Smooth muscle cell (in vitro differentiated cells): Measurements from ENCODE around the gene CSF2. TPM values are rescaled to one million over a fixed set of nuclear protein-coding genes. Genes with fewer than 3 reads are reported as not detected.
"Not testable (repeated sequence)": the region's sequence is repeated elsewhere in the genome, so short reads cannot be mapped to it uniquely, and the experiment has no call there.

Experiments
- DNase-seq: peaks from one replicate; lab custom pipeline; 2025; ENCODE audit not compliant: unreplicated experiment; lab: John Stamatoyannopoulos, UW
- H2AFZ ChIP-seq: fragments of 200-600 bp; sonication (generic); 2 replicates; pipeline ENCODE4 v1.6.0; 2016; ENCODE audit warnings: antibody characterized with exemption, low read depth, mild to moderate bottlenecking
- H3F3A ChIP-seq: fragments of 200-600 bp; sonication (generic); 2 replicates; pipeline ENCODE4 v1.6.0; 2017; ENCODE audit warnings: antibody characterized with exemption, low read depth
- H3K27ac ChIP-seq: fragments of 200-600 bp; sonication (generic); 2 replicates; pipeline ENCODE4 v1.5.1; 2016; ENCODE audit warnings: low read depth, mild to moderate bottlenecking
- H3K27me3 ChIP-seq: fragments of 200-600 bp; sonication (generic); 2 replicates; pipeline ENCODE4 v1.6.1; 2016; ENCODE audit warnings: low read depth, mild to moderate bottlenecking
- H3K36me3 ChIP-seq: fragments of 200-600 bp; sonication (generic); 2 replicates; pipeline ENCODE4 v1.5.1; 2016; ENCODE audit warnings: low read depth
- H3K4me1 ChIP-seq: fragments of 200-600 bp; sonication (generic); 2 replicates; pipeline ENCODE4 v1.5.1; 2016; ENCODE audit warnings: low read depth
- H3K4me2 ChIP-seq: fragments of 200-600 bp; sonication (generic); 2 replicates; pipeline ENCODE4 v1.6.0; 2016; ENCODE audit warnings: mild to moderate bottlenecking
- H3K4me3 ChIP-seq: fragments of 200-600 bp; sonication (generic); 2 replicates; pipeline ENCODE4 v1.5.1; 2016; ENCODE audit warnings: mild to moderate bottlenecking
- H3K79me2 ChIP-seq: fragments of 200-600 bp; sonication (generic); 2 replicates; pipeline ENCODE4 v1.6.0; 2016; ENCODE audit warnings: low read depth, mild to moderate bottlenecking
- H3K9ac ChIP-seq: fragments of 200-600 bp; sonication (generic); 2 replicates; pipeline ENCODE4 v1.6.0; 2016; ENCODE audit warnings: low read depth
- H3K9me3 ChIP-seq: fragments of 200-600 bp; sonication (generic); replicated peaks from 2 replicates; pipeline ENCODE4 v1.5.1; 2016; ENCODE audit warnings: low read depth
- H4K20me1 ChIP-seq: fragments of 200-600 bp; sonication (generic); 2 replicates; pipeline ENCODE4 v1.6.0; 2016; ENCODE audit warnings: low read depth
- WGBS: methylation state at CpG from one replicate; pipeline ENCODE4 v1.1.7; 2016; ENCODE audit warnings: low lambda C conversion rate; 5-methylcytosine and 5-hydroxymethylcytosine counted together
- polyA plus RNA-seq: library from polyadenylated mRNA; unstranded; fragments of >200 nt; fragmentation: Nextera tagmentation; extraction: Ambion mirVana; gene quantifications from 2 replicates; pipeline ENCODE4 v1.2.1, GENCODE V29; 2016
- total RNA-seq: library from RNA; depleted of rRNA; stranded (reverse); fragments of >200 nt; gene quantifications from 2 replicates; pipeline ENCODE4 v1.2.3, GENCODE V29; 2014
- TF ChIP-seq, protein P1 (sequence below): fragments of 200-600 bp; sonication (generic); IDR thresholded peaks from 2 replicates; pipeline ENCODE4 v1.5.1; 2017; ENCODE audit warnings: borderline replicate concordance, mild to moderate bottlenecking, antibody characterized with exemption; ENCODE audit not compliant: insufficient read depth, poor library complexity, severe bottlenecking

CSF2 gene
- total and polyA plus RNA-seq, 2 experiments from 2014 or later, result not detected

- no peak overlapping the region for H3K4me3 ChIP-seq
- WGBS, result 68% methylated on average over 4 of the region's 4 CpGs
- no peak for DNase-seq
- no peak overlapping the region for H3K9ac ChIP-seq
- TF ChIP-seq, protein P1, sequence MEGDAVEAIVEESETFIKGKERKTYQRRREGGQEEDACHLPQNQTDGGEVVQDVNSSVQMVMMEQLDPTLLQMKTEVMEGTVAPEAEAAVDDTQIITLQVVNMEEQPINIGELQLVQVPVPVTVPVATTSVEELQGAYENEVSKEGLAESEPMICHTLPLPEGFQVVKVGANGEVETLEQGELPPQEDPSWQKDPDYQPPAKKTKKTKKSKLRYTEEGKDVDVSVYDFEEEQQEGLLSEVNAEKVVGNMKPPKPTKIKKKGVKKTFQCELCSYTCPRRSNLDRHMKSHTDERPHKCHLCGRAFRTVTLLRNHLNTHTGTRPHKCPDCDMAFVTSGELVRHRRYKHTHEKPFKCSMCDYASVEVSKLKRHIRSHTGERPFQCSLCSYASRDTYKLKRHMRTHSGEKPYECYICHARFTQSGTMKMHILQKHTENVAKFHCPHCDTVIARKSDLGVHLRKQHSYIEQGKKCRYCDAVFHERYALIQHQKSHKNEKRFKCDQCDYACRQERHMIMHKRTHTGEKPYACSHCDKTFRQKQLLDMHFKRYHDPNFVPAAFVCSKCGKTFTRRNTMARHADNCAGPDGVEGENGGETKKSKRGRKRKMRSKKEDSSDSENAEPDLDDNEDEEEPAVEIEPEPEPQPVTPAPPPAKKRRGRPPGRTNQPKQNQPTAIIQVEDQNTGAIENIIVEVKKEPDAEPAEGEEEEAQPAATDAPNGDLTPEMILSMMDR, result no peak
- no peaks in the 10 kb centered on the region for H3F3A ChIP-seq
- H3K36me3 ChIP-seq, result no peaks in the 10 kb centered on the region
- H4K20me1 ChIP-seq, result no peaks in the 10 kb centered on the region
- peaks cover 11% of the 10 kb centered on the region for H3K27me3 ChIP-seq
- no peaks in the 10 kb centered on the region for H3K4me1 ChIP-seq
- no peak overlapping the region for H3K27ac ChIP-seq
- H3K9me3 ChIP-seq, result no peaks in the 10 kb centered on the region
- H2AFZ ChIP-seq, result no peak overlapping the region
- no peak overlapping the region for H3K4me2 ChIP-seq
- no peaks in the 10 kb centered on the region for H3K79me2 ChIP-seq
Measured at GRCh38 chr5:132114150-132115121, 40.8 kb downstream of the CSF2 start.

GRCh38 chr5:132115375-132115774, 41.8 kb downstream of the CSF2 start:
- H2AFZ ChIP-seq, result no peak overlapping the region
- H3K79me2 ChIP-seq, result no peaks in the 10 kb centered on the region
- H3K27ac ChIP-seq, result no peak overlapping the region
- no peaks in the 10 kb centered on the region for H4K20me1 ChIP-seq
- TF ChIP-seq, protein P1, result no peak
- no peak overlapping the region for H3K9ac ChIP-seq
- no peak overlapping the region for H3K4me3 ChIP-seq
- H3F3A ChIP-seq, result no peaks in the 10 kb centered on the region
- H3K27me3 ChIP-seq, result peaks cover 11% of the 10 kb centered on the region
- H3K9me3 ChIP-seq, result no peaks in the 10 kb centered on the region
- WGBS, result 76% methylated on average over 1 of the region's 1 CpG
- H3K4me2 ChIP-seq, result no peak overlapping the region
- H3K36me3 ChIP-seq, result no peaks in the 10 kb centered on the region
- DNase-seq, result no peak
- no peaks in the 10 kb centered on the region for H3K4me1 ChIP-seq

- Histone ChIP-seq H3K9ac (no peak overlapping the region), H3K9me3 (no peaks in the 10 kb centered on the region), H3K79me2 (no peaks in the 10 kb centered on the region), H3K4me3 (no peak overlapping the region), H3K36me3 (no peaks in the 10 kb centered on the region), H3F3A (no peaks in the 10 kb centered on the region), H4K20me1 (no peaks in the 10 kb centered on the region), H3K4me2 (no peak overlapping the region), H3K27me3 (peaks cover 15% of the 10 kb centered on the region), H3K27ac (no peak overlapping the region), H3K4me1 (no peaks in the 10 kb centered on the region), H2AFZ (no peak overlapping the region)
- TF ChIP-seq, protein P1, result no peak
- no peak for DNase-seq
- WGBS, result 94% methylated on average over 2 of the region's 2 CpGs
Measured at GRCh38 chr5:132116072-132116471, 42.5 kb downstream of the CSF2 start.

- not testable (repeated sequence) for H2AFZ ChIP-seq, H3K4me3 ChIP-seq, H3K4me2 ChIP-seq, DNase-seq, H3K4me1 ChIP-seq, H3K9me3 ChIP-seq, H4K20me1 ChIP-seq, H3K36me3 ChIP-seq, H3K9ac ChIP-seq, H3F3A ChIP-seq, H3K79me2 ChIP-seq, H3K27ac ChIP-seq
- WGBS, result 71% methylated on average over 3 of the region's 3 CpGs
- H3K27me3 ChIP-seq, result peaks cover 16% of the 10 kb centered on the region
Measured at GRCh38 chr5:132116909-132117489, 43.4 kb downstream of the CSF2 start.

DNA sequence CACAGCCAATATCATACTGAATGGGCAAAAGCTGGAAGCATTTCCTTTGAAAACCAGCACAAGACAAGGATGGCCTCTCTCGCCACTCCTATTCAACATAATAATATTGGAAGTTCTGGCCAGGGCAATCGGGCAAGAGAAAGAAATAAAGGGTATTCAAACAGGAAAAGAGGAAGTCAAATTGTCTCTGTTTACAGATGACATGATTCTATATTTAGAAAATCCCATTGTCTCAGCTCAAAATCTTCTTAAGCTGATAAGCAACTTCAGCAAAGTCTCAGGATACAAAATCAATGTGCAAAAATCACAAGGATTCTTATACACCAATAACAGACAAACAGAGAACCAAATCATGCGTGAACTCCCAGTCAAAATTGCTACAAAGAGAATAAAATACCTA, 47.1 kb downstream of the CSF2 start:
- not testable (repeated sequence) for H3K4me3 ChIP-seq, H3K27ac ChIP-seq, H3F3A ChIP-seq, H3K79me2 ChIP-seq, H3K4me2 ChIP-seq, DNase-seq, H3K9ac ChIP-seq, H3K4me1 ChIP-seq, H2AFZ ChIP-seq, H4K20me1 ChIP-seq, H3K36me3 ChIP-seq, H3K9me3 ChIP-seq
- H3K27me3 ChIP-seq, result peaks cover 20% of the 10 kb centered on the region
- WGBS, result 80% methylated on average over 3 of the region's 3 CpGs

DNA sequence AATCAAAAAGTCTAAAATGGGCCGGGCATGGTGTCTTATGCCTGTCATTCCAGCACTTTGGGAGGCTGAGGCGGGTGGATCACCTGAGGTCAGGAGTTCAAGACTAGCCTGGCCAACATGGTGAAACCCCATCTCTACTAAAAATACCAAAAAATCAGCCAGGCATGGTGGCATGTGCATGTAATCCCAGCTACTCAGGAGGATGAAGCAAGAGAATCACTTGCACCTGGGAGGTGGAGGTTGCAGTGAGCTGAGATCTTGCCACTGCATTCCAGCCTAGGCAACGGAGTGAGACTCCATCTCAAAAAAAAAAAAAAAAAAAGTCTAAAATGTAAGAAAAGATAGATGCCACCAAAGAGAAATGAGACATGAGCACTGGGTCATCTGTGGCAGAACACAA, 49.4 kb downstream of the CSF2 start:
- peaks cover 31% of the 10 kb centered on the region for H3K27me3 ChIP-seq
- not testable (repeated sequence) for H3K36me3 ChIP-seq, DNase-seq, H3K4me1 ChIP-seq, H3K79me2 ChIP-seq, H3K9ac ChIP-seq, H3K4me3 ChIP-seq, H2AFZ ChIP-seq, H3K9me3 ChIP-seq, H4K20me1 ChIP-seq, H3F3A ChIP-seq, H3K4me2 ChIP-seq, H3K27ac ChIP-seq
- WGBS, result 78% methylated on average over 3 of the region's 3 CpGs
